Measurements from ENCODE around the gene UVSSA.

Gene UVSSA

DNA sequence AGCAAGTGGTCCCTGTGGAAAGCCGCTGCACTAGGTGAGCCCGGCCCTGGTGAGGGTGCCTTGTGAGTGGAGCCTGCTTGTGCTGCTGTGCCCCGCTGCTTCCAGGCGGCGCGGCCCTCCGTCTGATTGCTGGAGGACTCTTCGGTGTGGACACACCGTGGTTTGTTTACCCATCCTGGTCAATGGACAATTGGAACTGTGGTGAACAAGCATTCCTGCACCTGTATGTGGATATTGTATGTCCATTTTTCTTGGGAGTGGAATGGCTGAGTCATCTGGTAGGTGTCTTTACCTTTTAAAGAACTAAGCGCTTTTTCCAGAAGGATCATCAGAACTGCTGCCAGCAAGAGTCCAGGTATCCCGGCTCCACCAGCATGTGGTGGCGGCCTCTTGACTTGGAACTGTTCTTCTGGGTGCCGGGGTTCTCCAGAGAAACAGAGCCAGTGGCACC is 41.7 kb upstream of the UVSSA start:
- Histone ChIP-seq H3K4me1 (ENCODE audit: low read length) (no peaks in the 10 kb centered on the region), H3K4me2 (ENCODE audit: low read depth, low read length) (no peak overlapping the region), H3K9ac (ENCODE audit: low read length) (no peak overlapping the region), H3K27ac (ENCODE audit: low read length) (no peak overlapping the region), H3K36me3 (replicated peaks; ENCODE audit: insufficient read depth, low read length) (peaks cover 12% of the 10 kb centered on the region), H3K79me2 (ENCODE audit: low read length) (peaks cover 91% of the 10 kb centered on the region), H3K9me3 (replicated peaks; ENCODE audit: insufficient read depth, low read length) (no peaks in the 10 kb centered on the region), H3K9me2 (replicated peaks; ENCODE audit: insufficient read depth, low read length) (no peaks in the 10 kb centered on the region), H3K27me3 (replicated peaks; ENCODE audit: insufficient read depth, low read length) (no peaks in the 10 kb centered on the region), H3K4me3 (ENCODE audit: low read length) (no peak overlapping the region), H3F3A (ENCODE audit: insufficient read depth, low read length) (no peaks in the 10 kb centered on the region), H2AFZ (ENCODE audit: low read length) (no peak overlapping the region), H4K20me1 (ENCODE audit: insufficient read depth, low read length) (no peaks in the 10 kb centered on the region)
- DNase-seq, result no peak
- TF ChIP-seq EZH2phosphoT487 (IDR thresholded peaks at IDR 0.05; ENCODE audit: low read length) (no peak), EZH2 (optimal IDR thresholded peaks at IDR 0.05; ENCODE audit: low read depth, low read length) (no peak)
- TF ChIP-seq, protein P1, sequence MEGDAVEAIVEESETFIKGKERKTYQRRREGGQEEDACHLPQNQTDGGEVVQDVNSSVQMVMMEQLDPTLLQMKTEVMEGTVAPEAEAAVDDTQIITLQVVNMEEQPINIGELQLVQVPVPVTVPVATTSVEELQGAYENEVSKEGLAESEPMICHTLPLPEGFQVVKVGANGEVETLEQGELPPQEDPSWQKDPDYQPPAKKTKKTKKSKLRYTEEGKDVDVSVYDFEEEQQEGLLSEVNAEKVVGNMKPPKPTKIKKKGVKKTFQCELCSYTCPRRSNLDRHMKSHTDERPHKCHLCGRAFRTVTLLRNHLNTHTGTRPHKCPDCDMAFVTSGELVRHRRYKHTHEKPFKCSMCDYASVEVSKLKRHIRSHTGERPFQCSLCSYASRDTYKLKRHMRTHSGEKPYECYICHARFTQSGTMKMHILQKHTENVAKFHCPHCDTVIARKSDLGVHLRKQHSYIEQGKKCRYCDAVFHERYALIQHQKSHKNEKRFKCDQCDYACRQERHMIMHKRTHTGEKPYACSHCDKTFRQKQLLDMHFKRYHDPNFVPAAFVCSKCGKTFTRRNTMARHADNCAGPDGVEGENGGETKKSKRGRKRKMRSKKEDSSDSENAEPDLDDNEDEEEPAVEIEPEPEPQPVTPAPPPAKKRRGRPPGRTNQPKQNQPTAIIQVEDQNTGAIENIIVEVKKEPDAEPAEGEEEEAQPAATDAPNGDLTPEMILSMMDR (IDR thresholded peaks at IDR 0.05; ENCODE audit: low read length), result no peak

DNA sequence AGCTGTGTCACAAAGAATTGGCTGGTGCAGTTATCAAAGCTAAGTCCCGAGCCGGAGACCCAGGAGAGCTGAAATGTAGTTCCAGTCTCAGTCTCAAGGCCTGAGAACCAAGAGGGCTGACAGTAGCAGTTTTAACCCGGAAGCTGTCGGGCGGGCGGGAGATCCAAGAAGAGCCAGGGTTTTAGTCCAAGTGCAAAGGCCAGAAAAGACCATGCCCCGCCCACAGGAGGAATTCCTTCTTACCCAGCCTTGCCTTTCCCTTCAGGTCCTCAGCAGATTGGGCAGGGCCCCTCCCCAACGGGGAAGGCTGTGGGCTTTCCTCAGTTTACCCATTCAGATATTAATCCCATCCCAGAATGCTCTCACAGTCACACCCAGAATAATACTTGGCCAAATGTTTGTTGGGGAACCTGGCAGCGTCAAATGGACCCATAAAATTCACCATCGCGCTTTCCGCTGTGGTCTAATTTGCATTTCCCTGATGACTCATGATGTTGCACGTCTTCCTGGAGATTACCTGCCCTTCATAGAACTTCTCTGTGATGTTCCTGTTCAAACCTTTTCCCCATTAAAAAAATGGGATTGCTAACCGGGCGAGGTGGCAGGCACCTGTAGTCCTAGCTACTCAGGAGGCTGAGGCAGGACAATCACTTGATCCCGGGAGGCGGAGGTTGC is 41.1 kb upstream of the UVSSA start:
- H3F3A ChIP-seq (ENCODE audit: insufficient read depth, low read length), result no peaks in the 10 kb centered on the region
- no peaks in the 10 kb centered on the region for H3K9me2 ChIP-seq (replicated peaks; ENCODE audit: insufficient read depth, low read length)
- H3K4me1 ChIP-seq (ENCODE audit: low read length), result no peaks in the 10 kb centered on the region
- no peak overlapping the region for H3K4me3 ChIP-seq (ENCODE audit: low read length)
- H3K79me2 ChIP-seq (ENCODE audit: low read length), result peaks cover 91% of the 10 kb centered on the region
- no peaks in the 10 kb centered on the region for H3K9me3 ChIP-seq (replicated peaks; ENCODE audit: insufficient read depth, low read length)
- H3K4me2 ChIP-seq (ENCODE audit: low read depth, low read length), result no peak overlapping the region
- no peaks in the 10 kb centered on the region for H3K27me3 ChIP-seq (replicated peaks; ENCODE audit: insufficient read depth, low read length)
- peaks cover 6% of the 10 kb centered on the region for H3K36me3 ChIP-seq (replicated peaks; ENCODE audit: insufficient read depth, low read length)
- H3K27ac ChIP-seq (ENCODE audit: low read length), result no peak overlapping the region
- TF ChIP-seq EZH2 (optimal IDR thresholded peaks at IDR 0.05; ENCODE audit: low read depth, low read length), result no peak
- TF ChIP-seq, protein P1 (IDR thresholded peaks at IDR 0.05; ENCODE audit: low read length), result no peak
- TF ChIP-seq EZH2phosphoT487 (IDR thresholded peaks at IDR 0.05; ENCODE audit: low read length), result no peak
- no peaks in the 10 kb centered on the region for H4K20me1 ChIP-seq (ENCODE audit: insufficient read depth, low read length)
- no peak for DNase-seq
- no peak overlapping the region for H2AFZ ChIP-seq (ENCODE audit: low read length)
- H3K9ac ChIP-seq (ENCODE audit: low read length), result no peak overlapping the region

DNA sequence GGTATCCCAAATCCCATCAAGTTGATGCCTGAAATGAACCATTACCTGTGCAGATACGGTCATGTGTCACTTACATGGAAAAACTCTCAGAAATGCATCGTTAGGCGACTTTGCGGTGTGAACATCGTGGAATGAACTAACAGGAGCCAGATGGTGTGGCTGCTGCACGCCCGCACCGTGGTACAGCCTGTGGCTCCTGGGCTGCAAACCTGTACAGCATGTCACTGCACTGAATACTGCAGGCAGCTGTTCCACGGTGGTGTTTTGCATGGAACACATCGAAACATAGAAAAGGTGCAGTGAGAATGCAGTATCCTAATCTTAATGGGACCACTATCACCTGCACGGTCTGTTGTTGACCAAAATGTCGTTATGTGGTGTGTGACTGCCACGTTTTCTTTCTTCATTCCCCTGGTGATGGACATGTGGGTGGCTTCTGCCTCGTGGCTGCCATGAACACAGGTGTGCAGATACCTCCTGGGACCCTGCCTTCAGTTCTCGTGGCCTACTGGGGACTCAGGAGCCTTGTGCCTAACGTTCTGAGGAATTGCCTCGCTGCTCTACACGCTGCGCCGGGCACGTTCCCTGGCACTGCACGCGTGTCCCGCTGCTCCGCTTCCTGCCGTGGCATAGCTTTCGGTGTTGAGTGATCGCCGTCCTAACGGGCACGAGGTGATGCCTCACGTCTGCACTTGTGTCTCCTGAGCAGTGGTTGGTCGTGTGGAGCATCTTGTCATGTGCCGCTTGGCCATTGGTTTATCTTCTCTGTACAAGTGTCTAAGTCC is 38.9 kb upstream of the UVSSA start:
- Histone ChIP-seq H3K4me3 (ENCODE audit: low read length) (no peak overlapping the region), H3K9ac (ENCODE audit: low read length) (no peak overlapping the region), H3K4me2 (ENCODE audit: low read depth, low read length) (no peak overlapping the region), H3K79me2 (ENCODE audit: low read length) (peaks cover 90% of the 10 kb centered on the region), H3K27me3 (replicated peaks; ENCODE audit: insufficient read depth, low read length) (no peaks in the 10 kb centered on the region), H3K9me2 (replicated peaks; ENCODE audit: insufficient read depth, low read length) (no peaks in the 10 kb centered on the region), H2AFZ (ENCODE audit: low read length) (no peak overlapping the region), H3K27ac (ENCODE audit: low read length) (no peak overlapping the region), H3K4me1 (ENCODE audit: low read length) (no peaks in the 10 kb centered on the region), H3K36me3 (replicated peaks; ENCODE audit: insufficient read depth, low read length) (peaks cover 21% of the 10 kb centered on the region), H3K9me3 (replicated peaks; ENCODE audit: insufficient read depth, low read length) (no peaks in the 10 kb centered on the region), H4K20me1 (ENCODE audit: insufficient read depth, low read length) (no peaks in the 10 kb centered on the region), H3F3A (ENCODE audit: insufficient read depth, low read length) (no peaks in the 10 kb centered on the region)
- no peak for TF ChIP-seq EZH2phosphoT487 (IDR thresholded peaks at IDR 0.05; ENCODE audit: low read length)
- TF ChIP-seq EZH2 (optimal IDR thresholded peaks at IDR 0.05; ENCODE audit: low read depth, low read length), result no peak
- TF ChIP-seq, protein P1 (IDR thresholded peaks at IDR 0.05; ENCODE audit: low read length), result no peak
- DNase-seq, result no peak

All from MM.1S (cell line).